Measurements from ENCODE around the gene MCCC1. TPM values are rescaled to one million over a fixed set of nuclear protein-coding genes. Genes with fewer than 3 reads are reported as not detected.
"Not testable (repeated sequence)": the region's sequence is repeated elsewhere in the genome, so short reads cannot be mapped to it uniquely, and the experiment has no call there.

The MCCC1 gene
- total and polyA plus RNA-seq, 2 of the 13 experiments (the other 11 are each of a cell fraction or from before 2014, with no cell fraction given) = 11.7 to 30.1 TPM

DNA sequence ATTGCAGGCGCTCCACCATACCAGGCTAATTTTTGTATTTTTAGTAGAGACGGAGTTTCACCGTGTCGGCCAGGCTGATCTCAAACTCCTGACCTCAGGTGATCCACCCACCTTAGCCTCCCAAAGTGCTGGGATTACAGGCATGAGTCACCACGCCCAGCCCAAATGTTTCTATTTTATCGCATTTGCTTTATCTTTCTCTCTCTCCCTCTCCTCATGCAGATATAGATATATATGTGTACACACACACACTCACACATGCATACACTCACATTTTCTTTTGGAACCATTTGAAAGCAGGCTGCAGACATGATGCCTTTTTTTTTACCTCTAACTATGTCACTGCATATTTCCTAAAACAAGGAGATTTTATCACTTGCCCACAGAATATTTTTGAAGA, 7.3 kb upstream of the MCCC1 start:
- CTCF ChIA-PET (ENCODE audit: low intra/inter-chr PET ratio, low total read pairs) = no interaction called here
- FAIRE-seq (no peak), DNase-seq (ENCODE audit: low spot score) (no peak), ATAC-seq (no peak)
- TF ChIP-seq ZSCAN29 (CRISPR knock-in tag; conservative IDR thresholded peaks at IDR 0.05) (no peak), ZNF207 (IDR thresholded peaks at IDR 0.05; ENCODE audit: borderline replicate concordance) (no peak), CCAR2 (optimal IDR thresholded peaks at IDR 0.05; ENCODE audit: low read depth, low read length) (no peak), ZNF572 (CRISPR knock-in tag; IDR thresholded peaks at IDR 0.05) (no peak), RBM39 (IDR thresholded peaks at IDR 0.05; ENCODE audit: low read depth, low read length, poor library complexity, severe bottlenecking) (no peak)
- 19% methylated on average over 6 of the region's 6 CpGs for WGBS (ENCODE audit: low lambda C conversion rate)
- peaks cover 9% of the 10 kb centered on the region; the same call in 1 of the 2 replicates for H3K4me1 ChIP-seq (ENCODE audit: insufficient read depth, low read length)
- no peak overlapping the region for H2AFZ ChIP-seq (ENCODE audit: low read length)
- H3K79me2 ChIP-seq (ENCODE audit: insufficient read depth, low read length) = no peaks in the 10 kb centered on the region
- no TSS peak for BruUV-seq (replicated peaks)
- no peaks in the 10 kb centered on the region for H3K36me3 ChIP-seq (replicated peaks in 1 of 2; ENCODE audit: control insufficient read depth in 1 of 2, insufficient read depth in 2 of 2, low read length in 2 of 2)
- no peaks in the 10 kb centered on the region for H3K27me3 ChIP-seq (ENCODE audit: control insufficient read depth in 1 of 2, insufficient read depth in 2 of 2, low read length in 2 of 2)
- no peaks in the 10 kb centered on the region for H4K20me1 ChIP-seq (ENCODE audit: insufficient read depth, low read length)
- POLR2A ChIA-PET = no interaction called here
- no peak overlapping the region for H3K9ac ChIP-seq (ENCODE audit: insufficient read depth, low read depth, low read length)
- H3K4me3 ChIP-seq (replicated peaks in 1 of 3; ENCODE audit: insufficient read depth in 1 of 3, low read depth in 2 of 3, low read length in 3 of 3) = no peak overlapping the region
- intact Hi-C loops (cut with micrococcal nuclease; ENCODE audit: unreplicated experiment) = no loop called here
- H3K4me2 ChIP-seq (ENCODE audit: low read depth, low read length) = no peak overlapping the region
- H3K9me3 ChIP-seq (ENCODE audit: low read length) = no peaks in the 10 kb centered on the region
- in situ Hi-C loops (cut with HindIII; ENCODE audit: extremely low pct_ligation_motif_present, low pct_unique_long_range_greater_than_20kb) = no loop called here
- H3K27ac ChIP-seq (ENCODE audit: extremely low read length, insufficient read depth, low read length) = no peak overlapping the region

DNA sequence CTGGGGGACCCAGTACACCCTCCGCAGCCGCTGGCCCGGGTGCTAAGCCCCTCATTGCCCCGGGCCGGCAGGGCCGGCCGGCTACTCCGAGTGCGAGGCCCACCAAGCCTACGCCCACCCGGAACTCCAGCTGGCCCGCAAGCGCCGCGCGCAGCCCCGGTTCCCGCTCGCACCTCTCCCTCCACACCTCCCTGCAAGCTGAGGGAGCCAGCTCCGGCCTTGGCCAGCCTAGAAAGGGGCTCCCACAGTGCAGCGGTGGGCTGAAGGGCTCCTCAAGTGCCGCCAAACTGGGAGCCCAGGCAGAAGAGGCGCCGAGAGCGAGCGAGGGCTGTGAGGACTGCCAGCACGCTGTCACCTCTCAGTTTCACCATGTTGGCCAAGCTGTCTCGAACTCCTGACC, 4.7 kb upstream of the MCCC1 start:
- FAIRE-seq; H3K4me3 ChIP-seq (replicated peaks in 1 of 3; ENCODE audit: insufficient read depth in 1 of 3, low read depth in 2 of 3, low read length in 3 of 3); CTCF ChIA-PET (ENCODE audit: low intra/inter-chr PET ratio, low total read pairs); intact Hi-C loops (cut with micrococcal nuclease; ENCODE audit: unreplicated experiment); H3K4me2 ChIP-seq (ENCODE audit: low read depth, low read length); DNase-seq (ENCODE audit: low spot score); H3K27me3 ChIP-seq (ENCODE audit: control insufficient read depth in 1 of 2, insufficient read depth in 2 of 2, low read length in 2 of 2); H2AFZ ChIP-seq (ENCODE audit: low read length); BruUV-seq (replicated peaks); H4K20me1 ChIP-seq (ENCODE audit: insufficient read depth, low read length); H3K27ac ChIP-seq (ENCODE audit: extremely low read length, insufficient read depth, low read length); H3K9ac ChIP-seq (ENCODE audit: insufficient read depth, low read depth, low read length); POLR2A ChIA-PET; in situ Hi-C loops (cut with HindIII; ENCODE audit: extremely low pct_ligation_motif_present, low pct_unique_long_range_greater_than_20kb); ATAC-seq; H3K36me3 ChIP-seq (replicated peaks in 1 of 2; ENCODE audit: control insufficient read depth in 1 of 2, insufficient read depth in 2 of 2, low read length in 2 of 2); H3K79me2 ChIP-seq (ENCODE audit: insufficient read depth, low read length); H3K9me3 ChIP-seq (ENCODE audit: low read length): not testable (repeated sequence)
- peaks cover 17% of the 10 kb centered on the region for H3K4me1 ChIP-seq (ENCODE audit: insufficient read depth, low read length)
- 90% methylated on average over 15 of the region's 28 CpGs for WGBS (ENCODE audit: low lambda C conversion rate)

DNA sequence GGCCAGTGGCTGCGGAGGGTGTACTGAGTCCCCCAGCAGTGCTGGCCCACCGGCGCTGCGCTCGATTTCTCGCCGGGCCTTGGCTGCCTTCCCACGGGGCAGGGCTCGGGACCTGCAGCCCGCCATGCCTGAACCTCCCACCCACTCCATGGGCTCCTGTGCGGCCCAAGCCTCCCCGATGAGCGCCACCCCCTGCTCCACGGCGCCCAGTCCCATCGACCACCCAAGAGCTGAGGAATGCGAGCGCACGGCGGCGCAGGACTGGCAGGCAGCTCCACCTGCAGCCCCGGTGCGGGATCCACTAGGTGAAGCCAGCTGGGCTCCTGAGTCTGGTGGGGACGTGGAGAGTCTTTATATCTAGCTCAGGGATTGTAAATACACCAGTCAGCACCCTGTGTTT, 1.7 kb upstream of the MCCC1 start:
- BruUV-seq (replicated peaks); H3K9ac ChIP-seq (ENCODE audit: insufficient read depth, low read depth, low read length); H3K27me3 ChIP-seq (ENCODE audit: control insufficient read depth in 1 of 2, insufficient read depth in 2 of 2, low read length in 2 of 2); H3K4me2 ChIP-seq (ENCODE audit: low read depth, low read length); DNase-seq (ENCODE audit: low spot score); H3K36me3 ChIP-seq (replicated peaks in 1 of 2; ENCODE audit: control insufficient read depth in 1 of 2, insufficient read depth in 2 of 2, low read length in 2 of 2); H3K27ac ChIP-seq (ENCODE audit: extremely low read length, insufficient read depth, low read length); H3K9me3 ChIP-seq (ENCODE audit: low read length); H3K4me3 ChIP-seq (replicated peaks in 1 of 3; ENCODE audit: insufficient read depth in 1 of 3, low read depth in 2 of 3, low read length in 3 of 3); H2AFZ ChIP-seq (ENCODE audit: low read length); POLR2A ChIA-PET; FAIRE-seq; in situ Hi-C loops (cut with HindIII; ENCODE audit: extremely low pct_ligation_motif_present, low pct_unique_long_range_greater_than_20kb); intact Hi-C loops (cut with micrococcal nuclease; ENCODE audit: unreplicated experiment); ATAC-seq; CTCF ChIA-PET (ENCODE audit: low intra/inter-chr PET ratio, low total read pairs); H4K20me1 ChIP-seq (ENCODE audit: insufficient read depth, low read length): not testable (repeated sequence)
- WGBS (ENCODE audit: low lambda C conversion rate) = 93% methylated on average over 5 of the region's 24 CpGs
- Histone ChIP-seq H3K79me2 (ENCODE audit: insufficient read depth, low read length) (peaks cover 10% of the 10 kb centered on the region), H3K4me1 (ENCODE audit: insufficient read depth, low read length) (peaks cover 22% of the 10 kb centered on the region)

All from HepG2 (cell line).